ENCODE results near the gene ZNF577. TPM values are rescaled to one million over a fixed set of nuclear protein-coding genes. Genes with fewer than 3 reads are reported as not detected.

Gene ZNF577
- total and polyA plus RNA-seq, 2 of the 4 experiments (the other 2 are of a cell fraction) = 2.9 to 5.8 TPM

DNA sequence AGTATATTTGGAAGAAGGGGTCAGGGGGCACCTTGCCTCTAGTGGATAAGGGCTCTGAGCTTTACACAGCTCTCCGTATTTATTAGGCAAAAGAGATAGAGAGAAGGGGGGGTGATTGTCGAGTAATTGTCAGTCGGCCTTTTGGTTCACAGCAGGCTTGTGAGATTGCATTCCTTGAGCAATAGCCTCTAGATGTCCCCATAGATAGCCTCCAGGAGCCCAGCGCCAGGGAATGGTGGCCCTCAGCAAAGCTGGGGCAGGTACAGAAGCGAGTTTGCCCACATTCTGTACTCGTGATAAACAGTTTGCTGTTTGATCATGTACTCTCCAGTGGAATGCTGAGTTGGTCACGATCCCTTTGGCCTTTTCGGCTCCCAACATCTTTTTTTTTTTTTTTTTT lies 44.2 kb upstream of the ZNF577 start:
- Histone ChIP-seq H3K27me3 (ENCODE audit: control insufficient read depth, insufficient read depth, low read length) (no peaks in the 10 kb centered on the region), H3K9ac (ENCODE audit: low read depth, low read length) (no peak overlapping the region), H2BK120ac (ENCODE audit: low read depth, low read length) (no peak overlapping the region), H3K23ac (ENCODE audit: low read depth, low read length) (no peak overlapping the region), H3K4ac (ENCODE audit: low read depth, low read length) (no peak overlapping the region), H3K18ac (ENCODE audit: low read depth, low read length) (no peak overlapping the region), H4K5ac (ENCODE audit: low read depth, low read length) (no peak overlapping the region), H2BK20ac (ENCODE audit: low read depth, low read length) (no peak overlapping the region), H3K4me3 (ENCODE audit: insufficient read depth, low read depth, low read length) (no peak overlapping the region), H2AK5ac (ENCODE audit: low read depth, low read length) (no peak overlapping the region), H3K36me3 (ENCODE audit: control insufficient read depth, insufficient read depth, low read length) (peaks cover 33% of the 10 kb centered on the region), H3K4me1 (ENCODE audit: control insufficient read depth, insufficient read depth, low read length) (no peaks in the 10 kb centered on the region), H2AK9ac (replicated peaks; ENCODE audit: low read depth, low read length, poor library complexity) (no peak overlapping the region), H4K20me1 (ENCODE audit: insufficient read depth, low read length) (no peaks in the 10 kb centered on the region), H3K27ac (ENCODE audit: insufficient read depth, low read length) (no peak overlapping the region), H3K14ac (replicated peaks; ENCODE audit: low read depth, low read length) (no peak overlapping the region), H2AFZ (replicated peaks; ENCODE audit: low read length, poor library complexity) (no peak overlapping the region), H2BK15ac (ENCODE audit: low read depth, low read length) (no peak overlapping the region), H3K9me1 (ENCODE audit: insufficient read depth, low read length) (no peaks in the 10 kb centered on the region), H2BK5ac (ENCODE audit: low read depth, low read length, poor library complexity, severe bottlenecking) (no peak overlapping the region), H4K91ac (ENCODE audit: insufficient read depth, low read depth, low read length) (no peak overlapping the region), H3K9me3 (ENCODE audit: control insufficient read depth, insufficient read depth, low read length) (peaks cover 1% of the 10 kb centered on the region; the same call in 1 of the 2 replicates), H3K56ac (ENCODE audit: extremely low read depth, insufficient read depth, low read length) (no peak overlapping the region), H3K79me1 (ENCODE audit: low read depth in 1 of 2, low read length in 2 of 2) (peaks cover 10 to 17% of the 10 kb centered on the region in 2 experiments), H4K8ac (ENCODE audit: low read depth in 2 of 2, low read length in 2 of 2) (no peak overlapping the region), H3K4me2 (ENCODE audit: low read depth, low read length) (no peak overlapping the region)
- WGBS, 2 experiments (ENCODE audit: extremely low coverage in 2 of 2, insufficient read length in 1 of 2) = 81% methylated on average over 5 of the region's 8 CpGs; no CpG with 5 or more reads in 1 of the 2 experiments
- ATAC-seq (ENCODE audit: low read depth) = no peak
- intact Hi-C loops (cut with micrococcal nuclease) (no loop called here), in situ Hi-C loops (cut with MboI; ENCODE audit: low sequenced_read_pairs) (no loop called here), dilution Hi-C loops (cut with HindIII; ENCODE audit: low sequenced_read_pairs, unreplicated experiment) (no loop called here)
- ChIA-PET POLR2A (ENCODE audit: unreplicated experiment) (no interaction called here), CTCF (no interaction called here)
- TF ChIP-seq MAZ (IDR thresholded peaks at IDR 0.05; ENCODE audit: borderline replicate concordance, low read depth, low read length) (no peak), NFE2L2 (IDR thresholded peaks at IDR 0.05; ENCODE audit: low read depth, low read length) (no peak), RAD21 (IDR thresholded peaks at IDR 0.05; ENCODE audit: low read length) (no peak), BHLHE40 (IDR thresholded peaks at IDR 0.05; ENCODE audit: low read depth, low read length) (no peak), FOS (IDR thresholded peaks at IDR 0.05; ENCODE audit: low read depth, low read length) (no peak), MAFK (IDR thresholded peaks at IDR 0.05; ENCODE audit: low read depth, low read length) (no peak), RCOR1 (IDR thresholded peaks at IDR 0.05; ENCODE audit: insufficient replicate concordance, low read length) (no peak), SMC3 (IDR thresholded peaks at IDR 0.05; ENCODE audit: low read depth, low read length) (no peak), POLR2A (IDR thresholded peaks at IDR 0.05; ENCODE audit: low read depth, low read length) (no peak), CEBPB (IDR thresholded peaks at IDR 0.05; ENCODE audit: low read depth, low read length) (no peak), RFX5 (IDR thresholded peaks at IDR 0.05; ENCODE audit: low read depth, low read length) (no peak), CHD1 (IDR thresholded peaks at IDR 0.05; ENCODE audit: low read depth, low read length) (no peak), MXI1 (IDR thresholded peaks at IDR 0.05; ENCODE audit: borderline replicate concordance, low read depth, low read length) (no peak)
- TF ChIP-seq, protein P1, sequence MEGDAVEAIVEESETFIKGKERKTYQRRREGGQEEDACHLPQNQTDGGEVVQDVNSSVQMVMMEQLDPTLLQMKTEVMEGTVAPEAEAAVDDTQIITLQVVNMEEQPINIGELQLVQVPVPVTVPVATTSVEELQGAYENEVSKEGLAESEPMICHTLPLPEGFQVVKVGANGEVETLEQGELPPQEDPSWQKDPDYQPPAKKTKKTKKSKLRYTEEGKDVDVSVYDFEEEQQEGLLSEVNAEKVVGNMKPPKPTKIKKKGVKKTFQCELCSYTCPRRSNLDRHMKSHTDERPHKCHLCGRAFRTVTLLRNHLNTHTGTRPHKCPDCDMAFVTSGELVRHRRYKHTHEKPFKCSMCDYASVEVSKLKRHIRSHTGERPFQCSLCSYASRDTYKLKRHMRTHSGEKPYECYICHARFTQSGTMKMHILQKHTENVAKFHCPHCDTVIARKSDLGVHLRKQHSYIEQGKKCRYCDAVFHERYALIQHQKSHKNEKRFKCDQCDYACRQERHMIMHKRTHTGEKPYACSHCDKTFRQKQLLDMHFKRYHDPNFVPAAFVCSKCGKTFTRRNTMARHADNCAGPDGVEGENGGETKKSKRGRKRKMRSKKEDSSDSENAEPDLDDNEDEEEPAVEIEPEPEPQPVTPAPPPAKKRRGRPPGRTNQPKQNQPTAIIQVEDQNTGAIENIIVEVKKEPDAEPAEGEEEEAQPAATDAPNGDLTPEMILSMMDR (conservative IDR thresholded peaks at IDR 0.05; ENCODE audit: low read depth, low read length) = no peak
- TF ChIP-seq, protein P2, sequence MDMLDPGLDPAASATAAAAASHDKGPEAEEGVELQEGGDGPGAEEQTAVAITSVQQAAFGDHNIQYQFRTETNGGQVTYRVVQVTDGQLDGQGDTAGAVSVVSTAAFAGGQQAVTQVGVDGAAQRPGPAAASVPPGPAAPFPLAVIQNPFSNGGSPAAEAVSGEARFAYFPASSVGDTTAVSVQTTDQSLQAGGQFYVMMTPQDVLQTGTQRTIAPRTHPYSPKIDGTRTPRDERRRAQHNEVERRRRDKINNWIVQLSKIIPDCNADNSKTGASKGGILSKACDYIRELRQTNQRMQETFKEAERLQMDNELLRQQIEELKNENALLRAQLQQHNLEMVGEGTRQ (IDR thresholded peaks at IDR 0.05; ENCODE audit: low read depth, low read length) = no peak
- TF ChIP-seq, protein P3, sequence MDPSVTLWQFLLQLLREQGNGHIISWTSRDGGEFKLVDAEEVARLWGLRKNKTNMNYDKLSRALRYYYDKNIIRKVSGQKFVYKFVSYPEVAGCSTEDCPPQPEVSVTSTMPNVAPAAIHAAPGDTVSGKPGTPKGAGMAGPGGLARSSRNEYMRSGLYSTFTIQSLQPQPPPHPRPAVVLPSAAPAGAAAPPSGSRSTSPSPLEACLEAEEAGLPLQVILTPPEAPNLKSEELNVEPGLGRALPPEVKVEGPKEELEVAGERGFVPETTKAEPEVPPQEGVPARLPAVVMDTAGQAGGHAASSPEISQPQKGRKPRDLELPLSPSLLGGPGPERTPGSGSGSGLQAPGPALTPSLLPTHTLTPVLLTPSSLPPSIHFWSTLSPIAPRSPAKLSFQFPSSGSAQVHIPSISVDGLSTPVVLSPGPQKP (IDR thresholded peaks at IDR 0.05; ENCODE audit: borderline replicate concordance, low read depth, low read length) = no peak
- no peak for DNase-seq
- no TSS peak for BruUV-seq (replicated peaks)

All from IMR-90 (cell line).